Measurements from ENCODE around the gene RPS10.

RPS10 gene

DNA sequence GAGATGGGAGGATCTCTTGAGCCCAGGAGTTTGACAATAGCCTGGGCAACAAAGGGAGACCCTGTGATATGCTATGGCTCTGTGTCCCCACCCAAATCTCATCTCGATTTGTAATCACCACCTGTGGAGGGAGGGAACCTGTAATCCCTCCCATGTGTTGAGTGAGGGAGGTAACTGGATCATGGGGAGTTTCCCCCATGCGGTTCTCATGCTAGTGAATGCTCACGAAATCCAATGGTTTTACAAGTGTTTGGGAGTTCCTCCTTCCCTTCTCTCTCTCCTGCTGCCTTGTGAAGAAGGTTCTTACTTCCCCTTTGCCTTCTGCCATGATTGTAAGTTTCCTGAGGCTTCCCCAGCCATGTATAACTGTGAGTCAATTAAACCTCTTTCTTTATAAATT is 36.8 kb downstream of the RPS10 start:
- DNase-seq (ENCODE audit: low read depth), result no peak
- H3K4me3 ChIP-seq (ENCODE audit: low read depth, low read length), result no peak overlapping the region
- TF ChIP-seq, protein P1, sequence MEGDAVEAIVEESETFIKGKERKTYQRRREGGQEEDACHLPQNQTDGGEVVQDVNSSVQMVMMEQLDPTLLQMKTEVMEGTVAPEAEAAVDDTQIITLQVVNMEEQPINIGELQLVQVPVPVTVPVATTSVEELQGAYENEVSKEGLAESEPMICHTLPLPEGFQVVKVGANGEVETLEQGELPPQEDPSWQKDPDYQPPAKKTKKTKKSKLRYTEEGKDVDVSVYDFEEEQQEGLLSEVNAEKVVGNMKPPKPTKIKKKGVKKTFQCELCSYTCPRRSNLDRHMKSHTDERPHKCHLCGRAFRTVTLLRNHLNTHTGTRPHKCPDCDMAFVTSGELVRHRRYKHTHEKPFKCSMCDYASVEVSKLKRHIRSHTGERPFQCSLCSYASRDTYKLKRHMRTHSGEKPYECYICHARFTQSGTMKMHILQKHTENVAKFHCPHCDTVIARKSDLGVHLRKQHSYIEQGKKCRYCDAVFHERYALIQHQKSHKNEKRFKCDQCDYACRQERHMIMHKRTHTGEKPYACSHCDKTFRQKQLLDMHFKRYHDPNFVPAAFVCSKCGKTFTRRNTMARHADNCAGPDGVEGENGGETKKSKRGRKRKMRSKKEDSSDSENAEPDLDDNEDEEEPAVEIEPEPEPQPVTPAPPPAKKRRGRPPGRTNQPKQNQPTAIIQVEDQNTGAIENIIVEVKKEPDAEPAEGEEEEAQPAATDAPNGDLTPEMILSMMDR (IDR thresholded peaks at IDR 0.05; ENCODE audit: insufficient read depth, low read depth, low read length, missing control alignments), result no peak

DNA sequence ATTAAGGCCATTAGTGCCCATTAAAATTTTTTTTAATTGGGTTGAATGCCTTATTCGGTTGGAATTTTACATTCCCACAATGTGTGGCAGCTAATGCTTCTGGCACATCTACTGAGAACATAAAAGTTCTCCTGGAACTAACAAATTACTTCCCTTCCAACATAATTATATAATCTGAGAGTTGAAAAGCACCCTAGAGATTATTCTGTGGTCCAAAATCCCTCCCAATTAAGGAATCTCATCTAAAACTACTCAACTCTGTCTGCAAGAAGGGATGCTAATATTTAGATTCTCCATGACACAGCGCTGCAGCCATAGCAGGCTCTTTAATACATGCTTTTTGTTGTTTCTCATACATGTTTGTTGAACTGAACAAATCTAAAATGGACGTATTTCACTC is 37.4 kb downstream of the RPS10 start:
- no peak for DNase-seq (ENCODE audit: low read depth)
- TF ChIP-seq, protein P1 (IDR thresholded peaks at IDR 0.05; ENCODE audit: insufficient read depth, low read depth, low read length, missing control alignments), result no peak
- H3K4me3 ChIP-seq (ENCODE audit: low read depth, low read length), result no peak overlapping the region

DNA sequence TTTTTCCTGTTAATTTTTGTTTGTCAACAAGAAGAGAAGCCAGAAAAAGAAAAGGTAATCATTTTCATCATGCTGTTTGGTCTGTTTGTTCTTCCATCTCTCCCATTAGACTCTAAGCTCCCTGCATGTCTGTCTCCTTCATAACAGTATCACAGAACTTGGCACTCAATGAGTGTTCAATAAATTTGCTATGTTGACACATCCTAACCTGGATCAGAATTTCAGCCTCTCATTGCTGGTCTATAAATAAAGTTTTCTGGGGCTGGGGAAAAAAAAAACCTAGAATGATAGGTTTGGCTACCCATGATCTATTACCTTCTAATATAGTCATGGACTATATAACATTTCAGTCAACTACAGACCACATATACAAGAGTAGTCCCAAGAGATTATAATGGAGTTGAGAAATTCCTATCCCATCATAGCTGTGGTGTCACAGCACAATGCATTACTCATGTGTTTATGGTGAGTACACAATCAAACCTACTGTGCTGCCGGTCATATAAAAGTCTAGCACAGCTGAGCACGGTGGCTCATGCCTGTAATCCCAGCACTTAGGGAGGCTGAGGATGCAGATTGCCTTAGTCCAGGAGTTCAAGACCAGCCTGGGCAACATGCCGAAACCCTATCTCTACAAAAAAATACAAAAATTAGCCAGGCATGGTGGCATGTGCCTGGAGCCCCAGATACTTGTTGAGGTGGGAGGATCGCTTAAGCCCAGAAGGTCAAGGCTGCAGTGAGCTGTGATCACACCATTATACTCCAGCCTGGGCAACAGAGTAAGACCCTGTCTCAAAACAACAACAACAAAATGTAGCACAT is 39.3 kb downstream of the RPS10 start:
- TF ChIP-seq, protein P1 (IDR thresholded peaks at IDR 0.05; ENCODE audit: insufficient read depth, low read depth, low read length, missing control alignments), result no peak
- DNase-seq (ENCODE audit: low read depth), result no peak
- no peak overlapping the region for H3K4me3 ChIP-seq (ENCODE audit: low read depth, low read length)

DNA sequence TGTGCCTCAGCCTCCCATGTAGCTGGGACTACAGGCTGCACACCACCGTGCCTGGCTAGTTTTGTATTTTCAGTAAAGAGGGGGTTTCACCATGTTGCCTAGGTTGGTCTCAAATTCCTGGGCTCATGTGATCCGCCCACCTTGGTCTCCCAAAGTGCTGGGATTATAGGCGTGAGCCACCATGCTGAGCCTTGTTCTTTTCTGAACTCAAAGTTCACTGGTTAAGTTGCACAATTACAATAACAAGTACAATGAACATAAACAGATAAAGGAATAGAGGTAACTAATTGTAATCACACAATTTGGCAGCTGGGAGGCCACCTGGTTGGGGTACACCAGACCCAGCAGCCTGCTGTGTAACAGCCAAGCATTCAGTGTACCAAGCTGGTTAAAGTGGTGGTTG is 40.1 kb downstream of the RPS10 start:
- DNase-seq (ENCODE audit: low read depth), result no peak
- TF ChIP-seq, protein P1 (IDR thresholded peaks at IDR 0.05; ENCODE audit: insufficient read depth, low read depth, low read length, missing control alignments), result no peak

DNA sequence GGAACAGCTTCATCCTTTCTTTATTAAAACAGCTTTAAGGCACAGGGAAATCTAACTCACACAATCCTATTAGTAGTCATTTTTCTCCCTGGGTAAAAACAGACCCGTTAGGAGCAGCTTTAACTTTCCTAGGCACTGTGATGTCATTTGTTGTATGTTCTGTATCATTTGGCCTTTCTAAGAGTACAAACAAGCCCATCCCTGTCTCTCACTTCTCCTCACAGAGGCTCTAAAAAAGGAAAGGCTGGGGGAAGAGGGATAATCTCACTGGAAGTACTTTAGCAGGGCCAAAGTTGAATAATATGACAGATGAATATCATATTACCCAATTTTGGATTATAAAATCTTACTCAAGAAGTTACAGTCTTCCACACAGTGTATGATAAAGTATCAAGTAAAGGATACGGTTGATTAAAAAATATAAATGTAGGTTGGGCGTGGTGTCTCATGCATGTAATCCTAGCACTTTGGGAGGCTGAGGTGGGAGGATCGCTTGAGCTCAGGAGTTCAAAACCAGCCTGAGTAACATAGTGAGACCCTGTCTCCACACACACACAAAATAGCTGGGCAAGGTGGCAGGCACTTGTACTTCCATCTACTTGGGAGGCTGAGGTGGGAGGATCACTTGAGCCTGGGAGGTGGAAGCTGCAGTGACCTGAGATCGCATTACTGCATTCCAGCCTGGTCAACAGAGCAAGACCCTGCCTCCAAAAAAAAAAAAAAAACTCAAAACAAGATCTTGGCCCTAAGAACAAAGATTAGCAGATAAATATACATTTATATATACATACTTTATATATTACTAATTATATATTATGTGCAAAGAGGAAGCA is 41.3 kb downstream of the RPS10 start:
- no peak overlapping the region for H3K4me3 ChIP-seq (ENCODE audit: low read depth, low read length)
- TF ChIP-seq, protein P1 (IDR thresholded peaks at IDR 0.05; ENCODE audit: insufficient read depth, low read depth, low read length, missing control alignments), result no peak
- DNase-seq (ENCODE audit: low read depth), result no peak

More for the DNA sequence above, 40.1 kb downstream of the RPS10 start:
- no peak overlapping the region for H3K4me3 ChIP-seq (ENCODE audit: low read depth, low read length)

DNA sequence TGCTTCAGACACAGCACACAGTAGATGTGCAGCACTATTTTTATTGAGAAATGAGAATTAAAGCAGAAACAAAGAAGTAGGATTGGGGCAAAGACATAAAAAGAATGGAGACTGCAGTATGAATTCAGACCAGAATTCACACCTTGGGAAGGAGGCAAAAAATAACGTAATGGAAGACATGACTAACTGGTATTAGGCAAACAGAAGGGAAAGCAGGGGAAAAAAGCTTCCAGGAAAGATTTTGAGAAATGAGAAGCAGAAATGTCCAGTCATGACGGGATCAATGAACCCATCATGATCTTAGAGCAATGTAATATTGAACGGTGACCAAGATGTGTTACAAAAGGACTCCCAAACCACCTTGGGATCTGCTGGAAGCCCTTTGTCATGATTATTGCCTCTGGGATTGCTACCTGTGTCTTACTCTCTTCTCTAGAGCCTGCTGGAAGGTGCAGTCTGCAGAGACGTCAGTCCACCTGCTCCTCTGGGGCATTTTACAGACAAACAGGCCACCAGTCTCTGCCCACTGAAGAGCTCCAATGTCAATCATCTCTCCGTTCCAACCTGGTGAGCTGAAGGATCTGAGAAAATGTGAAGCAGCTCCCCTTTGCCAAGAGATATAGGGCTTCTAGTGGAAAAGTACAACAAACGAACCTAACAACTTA is 42.1 kb downstream of the RPS10 start:
- DNase-seq (ENCODE audit: low read depth), result no peak

More for the DNA sequence above, 42.1 kb downstream of the RPS10 start:
- no peak overlapping the region for H3K4me3 ChIP-seq (ENCODE audit: low read depth, low read length)
- TF ChIP-seq, protein P1 (IDR thresholded peaks at IDR 0.05; ENCODE audit: insufficient read depth, low read depth, low read length, missing control alignments), result no peak

All from GM12865 (cell line).